ENCODE measurements around the gene PCGF5.
A peak's percentile ranks its signal among the peaks of the same experiment; 100 is the strongest.
"Not testable (repeated sequence)": the region's sequence is repeated elsewhere in the genome, so short reads cannot be mapped to it uniquely, and the experiment has no call there.

Gene PCGF5

GRCh38 chr10:91284486-91285090, 64.1 kb downstream of the PCGF5 start:
- DNase-seq, result no peak

GRCh38 chr10:91286572-91286971, 66.1 kb downstream of the PCGF5 start:
- DNase-seq, result no peak

GRCh38 chr10:91287276-91287675, 66.8 kb downstream of the PCGF5 start:
- no peak for DNase-seq

- peak in 1 of 51 donors; percentile 4 for DNase-seq
Observed at GRCh38 chr10:91287912-91288311, 67.4 kb downstream of the PCGF5 start.

GRCh38 chr10:91289305-91289704, 68.8 kb downstream of the PCGF5 start:
- no peak for DNase-seq

- no peak for DNase-seq
Observed at GRCh38 chr10:91290607-91291006, 70.1 kb downstream of the PCGF5 start.

GRCh38 chr10:91294134-91294906, 73.9 kb downstream of the PCGF5 start:
- DNase-seq, result no peak

- no peak for DNase-seq
Observed at GRCh38 chr10:91295346-91295745, 74.9 kb downstream of the PCGF5 start.

GRCh38 chr10:91296471-91296870, 76.0 kb downstream of the PCGF5 start:
- DNase-seq, result no peak

GRCh38 chr10:91298224-91298871, 77.9 kb downstream of the PCGF5 start:
- peak; percentile 5 to 85 (median 51) for DNase-seq

GRCh38 chr10:91299999-91300575, 79.6 kb downstream of the PCGF5 start:
- DNase-seq, result no peak

- not testable (repeated sequence) for DNase-seq
Observed at GRCh38 chr10:91302946-91303345, 82.5 kb downstream of the PCGF5 start.

- not testable (repeated sequence) for DNase-seq
Observed at GRCh38 chr10:91305979-91306378, 85.5 kb downstream of the PCGF5 start.

GRCh38 chr10:91307489-91307888, 87.0 kb downstream of the PCGF5 start:
- DNase-seq, result no peak

GRCh38 chr10:91309711-91310110, 89.2 kb downstream of the PCGF5 start:
- DNase-seq, result no peak

GRCh38 chr10:91311601-91312381, 91.3 kb downstream of the PCGF5 start:
- DNase-seq, result no peak

- DNase-seq, result no peak
Observed at GRCh38 chr10:91312382-91312733, 91.9 kb downstream of the PCGF5 start.

GRCh38 chr10:91313796-91314485, 93.5 kb downstream of the PCGF5 start:
- DNase-seq, result peak in 2 of 51 donors; percentile 6 to 35

GRCh38 chr10:91316486-91316885, 96.0 kb downstream of the PCGF5 start:
- DNase-seq, result no peak

GRCh38 chr10:91317541-91317940, 97.1 kb downstream of the PCGF5 start:
- no peak for DNase-seq

- DNase-seq, result no peak
Observed at GRCh38 chr10:91319336-91319735, 98.9 kb downstream of the PCGF5 start.
